GM08714 (cell line): ENCODE measurements around the gene ECE1.
"Not testable (repeated sequence)": the region's sequence is repeated elsewhere in the genome, so short reads cannot be mapped to it uniquely, and the experiment has no call there.

Source experiments
- H3K4me3 ChIP-seq: fragments of 200-500 bp; sonication (Bioruptor generic); 2 replicates; pipeline ENCODE4 v1.5.1; 2014; ENCODE audit warnings: mild to moderate bottlenecking, low read length, inconsistent platforms
- ZNF274 ChIP-seq: IDR thresholded peaks from 2 replicates; pipeline ENCODE4 v1.6.1; 2012; ENCODE audit warnings: mild to moderate bottlenecking, low read depth, low read length

The ECE1 gene

GRCh38 chr1:21238141-21238800 is 52.0 kb downstream of the ECE1 start:
- TF ChIP-seq ZNF274, result no peak
- H3K4me3 ChIP-seq, result no peak overlapping the region

GRCh38 chr1:21237446-21238088 is 52.7 kb downstream of the ECE1 start:
- H3K4me3 ChIP-seq, result no peak overlapping the region
- no peak for TF ChIP-seq ZNF274

GRCh38 chr1:21236178-21236577 is 54.1 kb downstream of the ECE1 start:
- TF ChIP-seq ZNF274, result no peak
- H3K4me3 ChIP-seq, result no peak overlapping the region

GRCh38 chr1:21234779-21235178 is 55.5 kb downstream of the ECE1 start:
- no peak overlapping the region for H3K4me3 ChIP-seq
- TF ChIP-seq ZNF274, result no peak

- H3K4me3 ChIP-seq, result no peak overlapping the region
- no peak for TF ChIP-seq ZNF274
These were observed 56.8 kb downstream of the ECE1 start for GRCh38 chr1:21233490-21233889.

- H3K4me3 ChIP-seq, result no peak overlapping the region
- no peak for TF ChIP-seq ZNF274
These were observed 58.2 kb downstream of the ECE1 start for GRCh38 chr1:21232044-21232443.

GRCh38 chr1:21229246-21230000 is 60.8 kb downstream of the ECE1 start:
- TF ChIP-seq ZNF274, result no peak
- H3K4me3 ChIP-seq, result no peak overlapping the region

- H3K4me3 ChIP-seq, result not testable (repeated sequence)
These were observed 62.0 kb downstream of the ECE1 start for GRCh38 chr1:21228224-21228623.

GRCh38 chr1:21225065-21225464 is 65.2 kb downstream of the ECE1 start:
- H3K4me3 ChIP-seq, result no peak overlapping the region
- no peak for TF ChIP-seq ZNF274

- no peak for TF ChIP-seq ZNF274
These were observed 69.4 kb downstream of the ECE1 start for GRCh38 chr1:21220815-21221214.

GRCh38 chr1:21219674-21220073 is 70.6 kb downstream of the ECE1 start:
- TF ChIP-seq ZNF274, result no peak
- H3K4me3 ChIP-seq, result no peak overlapping the region

More at GRCh38 chr1:21220815-21221214, 69.4 kb downstream of the ECE1 start:
- H3K4me3 ChIP-seq, result no peak overlapping the region

- TF ChIP-seq ZNF274, result no peak
- H3K4me3 ChIP-seq, result no peak overlapping the region
These were observed 72.3 kb downstream of the ECE1 start for GRCh38 chr1:21217812-21218596.

GRCh38 chr1:21216835-21217811 is 73.1 kb downstream of the ECE1 start:
- no peak for TF ChIP-seq ZNF274
- no peak overlapping the region for H3K4me3 ChIP-seq
